HepG2 (cell line): ENCODE data around the gene AGXT. TPM values are rescaled to one million over a fixed set of nuclear protein-coding genes. Genes with fewer than 3 reads are reported as not detected.

Experiments used
- FOXK1 ChIP-seq: sonication (generic); formaldehyde crosslinking; IDR thresholded peaks from 2 replicates; pipeline ENCODE4 v1.4.0; 2020; ENCODE audit warnings: low read depth, missing genetic modification reagents, borderline replicate concordance
- HDAC1 ChIP-seq: sonication (generic); formaldehyde crosslinking; IDR thresholded peaks from 2 replicates; pipeline ENCODE4 v1.5.1; 2020; ENCODE audit warnings: mild to moderate bottlenecking, missing genetic modification reagents
- MAFG ChIP-seq: sonication (generic); formaldehyde crosslinking; IDR thresholded peaks from 2 replicates; pipeline ENCODE4 v1.5.1; 2020; ENCODE audit warnings: mild to moderate bottlenecking, missing genetic modification reagents
- NCOA2 ChIP-seq: sonication (generic); formaldehyde crosslinking; IDR thresholded peaks from 2 replicates; pipeline ENCODE4 v1.8.0; 2022; ENCODE audit warnings: inconsistent platforms
- NFIB ChIP-seq: sonication (generic); formaldehyde crosslinking; IDR thresholded peaks from 2 replicates; pipeline ENCODE4 v1.9.0; 2021; ENCODE audit warnings: missing genetic modification reagents, mild to moderate bottlenecking, borderline replicate concordance
- POLR2AphosphoS5 ChIP-seq: IDR thresholded peaks from 2 replicates; pipeline ENCODE4 v1.6.1; 2012; ENCODE audit warnings: low read depth, low read length
- SMARCE1 ChIP-seq: fragments of 450-650 bp; IDR thresholded peaks from 2 replicates; pipeline ENCODE4 v1.6.1; 2017; ENCODE audit warnings: borderline replicate concordance
- SP1 ChIP-seq, 2 experiments: fragments of 450-650 bp in 1 of 2; sonication (generic) in 1 of 2; formaldehyde crosslinking in 1 of 2; IDR thresholded peaks; 2 replicates each; pipeline versions ENCODE4 v1.4.0 to v1.6.1; 2016 to 2020; ENCODE audit warnings: missing genetic modification reagents in 1 of 2
- SSRP1 ChIP-seq: IDR thresholded peaks from 2 replicates; pipeline ENCODE4 v1.6.1; 2016; ENCODE audit warnings: control low read depth
- TEAD3 ChIP-seq: optimal IDR thresholded peaks from 2 replicates; pipeline ENCODE3; 2016; ENCODE audit warnings: borderline replicate concordance
- YEATS2 ChIP-seq: sonication (generic); formaldehyde crosslinking; IDR thresholded peaks from 2 replicates; pipeline ENCODE4 v1.4.0; 2020; ENCODE audit warnings: missing genetic modification reagents, borderline replicate concordance
- ZNF138 ChIP-seq: sonication (generic); formaldehyde crosslinking; IDR thresholded peaks from 2 replicates; pipeline ENCODE4 v1.5.0; 2020; ENCODE audit warnings: mild to moderate bottlenecking, low read depth, missing genetic modification reagents
- ZNF143 ChIP-seq: sonication (generic); formaldehyde crosslinking; IDR thresholded peaks from 2 replicates; pipeline ENCODE4 v1.4.0; 2020; ENCODE audit warnings: missing genetic modification reagents
- ZNF207 ChIP-seq: fragments of 450-650 bp; IDR thresholded peaks from 2 replicates; pipeline ENCODE4 v1.6.1; 2016; ENCODE audit warnings: antibody characterized with exemption, borderline replicate concordance
- ZNF24 ChIP-seq: fragments of 450-650 bp; IDR thresholded peaks from 2 replicates; pipeline ENCODE4 v1.6.1; 2017; ENCODE audit warnings: antibody characterized with exemption, mild to moderate bottlenecking
- ZNF274 ChIP-seq: sonication (generic); formaldehyde crosslinking; IDR thresholded peaks from 2 replicates; pipeline ENCODE4 v1.5.1; 2020; ENCODE audit warnings: mild to moderate bottlenecking, missing genetic modification reagents
- ZNF296 ChIP-seq: sonication (generic); formaldehyde crosslinking; conservative IDR thresholded peaks from 2 replicates; pipeline ENCODE4 v1.5.0; 2020; ENCODE audit warnings: mild to moderate bottlenecking, missing genetic modification reagents
- ZNF557 ChIP-seq: sonication (generic); formaldehyde crosslinking; IDR thresholded peaks from 2 replicates; pipeline ENCODE4 v1.4.0; 2020; ENCODE audit warnings: missing genetic modification reagents
- ZNF562 ChIP-seq: sonication (generic); formaldehyde crosslinking; IDR thresholded peaks from 2 replicates; pipeline ENCODE4 v1.8.0; 2022; ENCODE audit warnings: missing genetic modification reagents, borderline replicate concordance
- ZNF703 ChIP-seq: sonication (generic); formaldehyde crosslinking; IDR thresholded peaks from 2 replicates; pipeline ENCODE4 v1.5.1; 2020; ENCODE audit warnings: missing genetic modification reagents, mild to moderate bottlenecking, moderate library complexity, borderline replicate concordance
- polyA plus RNA-seq, 8 experiments: library from polyadenylated mRNA; depleted of rRNA in 3 of 8; stranded (reverse) in 7 of 8; unstranded in 1 of 8; fragments of >200 nt; fragmentation: Illumina TruSeq in 4 of 8; extraction: Trizol in 4 of 8; gene quantifications; 2 replicates each; pipeline versions ENCODE4 v1.2.1 to v1.2.3, GENCODE V29; 2011 to 2016; ENCODE audit warnings: low read depth in 4 of 8, missing spikeins in 1 of 8, mixed read lengths in 1 of 8; ENCODE audit not compliant: insufficient read depth in 1 of 8
- total RNA-seq, 5 experiments: library from RNA; depleted of rRNA; stranded (reverse); fragments of >200 nt; fragmentation: Illumina TruSeq; extraction: Trizol; gene quantifications; 2 replicates each; pipeline ENCODE4 v1.2.3, GENCODE V29; 2016; ENCODE audit warnings: low read depth in 1 of 5
- TF ChIP-seq, protein P1 (sequence below): sonication (generic); formaldehyde crosslinking; IDR thresholded peaks from 2 replicates; pipeline ENCODE4 v1.8.0; 2022; ENCODE audit warnings: mild to moderate bottlenecking, missing genetic modification reagents, moderate library complexity
- TF ChIP-seq, protein P2 (sequence below): sonication (generic); formaldehyde crosslinking; IDR thresholded peaks from 2 replicates; pipeline ENCODE4 v1.4.0; 2020; ENCODE audit warnings: mild to moderate bottlenecking, low read depth, missing genetic modification reagents
- TF ChIP-seq, protein P3 (sequence below): sonication (generic); formaldehyde crosslinking; IDR thresholded peaks from 2 replicates; pipeline ENCODE4 v1.4.0; 2020; ENCODE audit warnings: missing genetic modification reagents, borderline replicate concordance
- TF ChIP-seq, protein P4 (sequence below): IDR thresholded peaks from 2 replicates; pipeline ENCODE4 v1.6.1; 2012; ENCODE audit warnings: inconsistent platforms

AGXT gene
- total and polyA plus RNA-seq, 2 of the 13 experiments (the other 11 are each of a cell fraction or from before 2014, with no cell fraction given) = 41.9 to 96.1 TPM

DNA sequence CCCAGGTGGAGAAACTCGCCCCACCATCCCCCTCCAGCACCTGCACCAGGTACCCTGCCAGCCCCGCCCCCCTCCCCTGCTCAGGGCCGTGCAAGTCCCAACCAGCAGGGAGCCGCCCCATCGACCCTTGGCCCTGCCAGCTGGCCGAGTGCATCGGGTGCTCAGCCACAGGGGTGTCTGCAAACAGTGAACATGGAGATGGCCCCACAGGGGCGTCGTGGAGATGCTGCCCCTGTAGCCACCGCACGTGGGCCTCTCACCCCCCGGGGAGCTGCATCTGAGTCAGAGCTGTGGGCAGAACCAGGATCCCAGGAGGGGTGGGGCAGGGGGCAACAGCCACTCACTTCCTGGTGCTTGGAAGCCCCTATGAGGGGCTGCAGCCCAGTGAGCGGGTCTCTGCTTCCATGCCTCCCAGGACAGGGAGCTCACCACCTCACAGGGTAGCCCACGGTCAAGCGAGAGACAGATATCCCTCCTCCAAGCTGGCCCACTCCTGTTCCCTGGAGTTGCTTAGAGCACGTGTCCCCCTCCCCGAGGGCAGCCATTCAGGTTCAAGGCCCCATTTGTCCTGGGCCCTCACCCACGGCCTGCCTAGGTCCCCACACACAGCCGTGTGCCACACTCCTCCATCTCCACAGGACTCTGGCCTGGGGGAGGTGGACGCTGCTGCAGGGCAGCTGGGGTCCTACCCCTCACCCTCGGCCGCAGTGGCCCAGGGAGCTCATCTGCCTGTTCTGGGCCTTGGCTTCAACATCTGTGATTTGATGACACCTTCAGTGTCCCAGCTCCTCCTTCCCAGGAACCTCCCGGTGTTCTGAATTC lies 28.5 kb downstream of the AGXT start (continued):
- no peak for TF ChIP-seq ZNF24
- TF ChIP-seq ZNF274 = peak; percentile 39; the same call in 1 of the 2 replicates
- no peak for TF ChIP-seq FOXK1 (CRISPR knock-in tag)
- TF ChIP-seq, protein P1, sequence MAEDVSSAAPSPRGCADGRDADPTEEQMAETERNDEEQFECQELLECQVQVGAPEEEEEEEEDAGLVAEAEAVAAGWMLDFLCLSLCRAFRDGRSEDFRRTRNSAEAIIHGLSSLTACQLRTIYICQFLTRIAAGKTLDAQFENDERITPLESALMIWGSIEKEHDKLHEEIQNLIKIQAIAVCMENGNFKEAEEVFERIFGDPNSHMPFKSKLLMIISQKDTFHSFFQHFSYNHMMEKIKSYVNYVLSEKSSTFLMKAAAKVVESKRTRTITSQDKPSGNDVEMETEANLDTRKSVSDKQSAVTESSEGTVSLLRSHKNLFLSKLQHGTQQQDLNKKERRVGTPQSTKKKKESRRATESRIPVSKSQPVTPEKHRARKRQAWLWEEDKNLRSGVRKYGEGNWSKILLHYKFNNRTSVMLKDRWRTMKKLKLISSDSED (CRISPR knock-in tag) = no peak
- TF ChIP-seq ZNF138 (CRISPR knock-in tag) = no peak; the same call in 1 of the 2 replicates
- TF ChIP-seq, protein P2, sequence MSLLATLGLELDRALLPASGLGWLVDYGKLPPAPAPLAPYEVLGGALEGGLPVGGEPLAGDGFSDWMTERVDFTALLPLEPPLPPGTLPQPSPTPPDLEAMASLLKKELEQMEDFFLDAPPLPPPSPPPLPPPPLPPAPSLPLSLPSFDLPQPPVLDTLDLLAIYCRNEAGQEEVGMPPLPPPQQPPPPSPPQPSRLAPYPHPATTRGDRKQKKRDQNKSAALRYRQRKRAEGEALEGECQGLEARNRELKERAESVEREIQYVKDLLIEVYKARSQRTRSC (CRISPR knock-in tag) = no peak
- no peak for TF ChIP-seq YEATS2 (CRISPR knock-in tag)
- TF ChIP-seq ZNF143 (CRISPR knock-in tag) = no peak
- TF ChIP-seq, protein P3, sequence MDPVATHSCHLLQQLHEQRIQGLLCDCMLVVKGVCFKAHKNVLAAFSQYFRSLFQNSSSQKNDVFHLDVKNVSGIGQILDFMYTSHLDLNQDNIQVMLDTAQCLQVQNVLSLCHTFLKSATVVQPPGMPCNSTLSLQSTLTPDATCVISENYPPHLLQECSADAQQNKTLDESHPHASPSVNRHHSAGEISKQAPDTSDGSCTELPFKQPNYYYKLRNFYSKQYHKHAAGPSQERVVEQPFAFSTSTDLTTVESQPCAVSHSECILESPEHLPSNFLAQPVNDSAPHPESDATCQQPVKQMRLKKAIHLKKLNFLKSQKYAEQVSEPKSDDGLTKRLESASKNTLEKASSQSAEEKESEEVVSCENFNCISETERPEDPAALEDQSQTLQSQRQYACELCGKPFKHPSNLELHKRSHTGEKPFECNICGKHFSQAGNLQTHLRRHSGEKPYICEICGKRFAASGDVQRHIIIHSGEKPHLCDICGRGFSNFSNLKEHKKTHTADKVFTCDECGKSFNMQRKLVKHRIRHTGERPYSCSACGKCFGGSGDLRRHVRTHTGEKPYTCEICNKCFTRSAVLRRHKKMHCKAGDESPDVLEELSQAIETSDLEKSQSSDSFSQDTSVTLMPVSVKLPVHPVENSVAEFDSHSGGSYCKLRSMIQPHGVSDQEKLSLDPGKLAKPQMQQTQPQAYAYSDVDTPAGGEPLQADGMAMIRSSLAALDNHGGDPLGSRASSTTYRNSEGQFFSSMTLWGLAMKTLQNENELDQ = no peak
- TF ChIP-seq POLR2AphosphoS5 = no peak
- peak; percentile 87 for TF ChIP-seq HDAC1
- no peak for TF ChIP-seq TEAD3
- TF ChIP-seq ZNF207 = no peak
- TF ChIP-seq SP1 (IDR thresholded peaks at IDR 0.05) = no peak
- TF ChIP-seq SP1 (CRISPR knock-in tag; IDR thresholded peaks at IDR 0.05) = no peak
- no peak for TF ChIP-seq NFIB (CRISPR knock-in tag)
- no peak for TF ChIP-seq SMARCE1
- no peak for TF ChIP-seq ZNF703
- no peak for TF ChIP-seq ZNF296 (CRISPR knock-in tag)
- no peak for TF ChIP-seq ZNF562 (CRISPR knock-in tag)
- no peak for TF ChIP-seq SSRP1 (CRISPR knock-in tag)
- TF ChIP-seq ZNF557 (CRISPR knock-in tag) = no peak
- TF ChIP-seq, protein P4, sequence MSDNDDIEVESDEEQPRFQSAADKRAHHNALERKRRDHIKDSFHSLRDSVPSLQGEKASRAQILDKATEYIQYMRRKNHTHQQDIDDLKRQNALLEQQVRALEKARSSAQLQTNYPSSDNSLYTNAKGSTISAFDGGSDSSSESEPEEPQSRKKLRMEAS = peak; percentile 98
- no peak for TF ChIP-seq NCOA2 (CRISPR knock-in tag)
- TF ChIP-seq MAFG (CRISPR knock-in tag) = no peak
